ENCODE results near the gene LHFPL5.

LHFPL5 gene

GRCh38 chr6:35794536-35795452, 10.4 kb upstream of the LHFPL5 start:
- TF ChIP-seq CTCF (IDR thresholded peaks at IDR 0.05; ENCODE audit: extremely low read depth, missing control alignments) = no peak
- DNase-seq (ENCODE audit: low spot score) = no peak

GRCh38 chr6:35795453-35796071, 9.6 kb upstream of the LHFPL5 start:
- no peak for DNase-seq (ENCODE audit: low spot score)
- no peak for TF ChIP-seq CTCF (IDR thresholded peaks at IDR 0.05; ENCODE audit: extremely low read depth, missing control alignments)

- TF ChIP-seq CTCF (IDR thresholded peaks at IDR 0.05; ENCODE audit: extremely low read depth, missing control alignments) = no peak
- DNase-seq (ENCODE audit: low spot score) = no peak
Measured at GRCh38 chr6:35796236-35796635, 8.9 kb upstream of the LHFPL5 start.

GRCh38 chr6:35797837-35798526, 7.2 kb upstream of the LHFPL5 start:
- no peak for DNase-seq (ENCODE audit: low spot score)
- no peak for TF ChIP-seq CTCF (IDR thresholded peaks at IDR 0.05; ENCODE audit: extremely low read depth, missing control alignments)

GRCh38 chr6:35798706-35799105, 6.4 kb upstream of the LHFPL5 start:
- no peak for DNase-seq (ENCODE audit: low spot score)

GRCh38 chr6:35801148-35801547, 4.0 kb upstream of the LHFPL5 start:
- TF ChIP-seq CTCF (IDR thresholded peaks at IDR 0.05; ENCODE audit: extremely low read depth, missing control alignments) = no peak
- DNase-seq (ENCODE audit: low spot score) = no peak

More at GRCh38 chr6:35798706-35799105, 6.4 kb upstream of the LHFPL5 start:
- no peak for TF ChIP-seq CTCF (IDR thresholded peaks at IDR 0.05; ENCODE audit: extremely low read depth, missing control alignments)

- no peak for TF ChIP-seq CTCF (IDR thresholded peaks at IDR 0.05; ENCODE audit: extremely low read depth, missing control alignments)
- DNase-seq (ENCODE audit: low spot score) = no peak
Measured at GRCh38 chr6:35808688-35809087, 3.5 kb downstream of the LHFPL5 start.
